Pancreas (tissue), 10 donors: ENCODE data around the gene TTC7B. TPM values are rescaled to one million over a fixed set of nuclear protein-coding genes. Genes with fewer than 3 reads are reported as not detected.

Source experiments
- ATAC-seq, 4 donors: fragments of 200-7000 bp; cut with Tn5 transposase; one replicate each; pipeline versions ENCODE4 v1.8.0 to v1.9.1; 2020; ENCODE audit warnings: mild to moderate bottlenecking in 4 of 4, moderate library complexity in 4 of 4
- DNase-seq, 6 donors: peaks; one replicate each; pipeline ENCODE4 v3.0.0-alpha.2; 2020
- FAIRE-seq: peaks from 2 replicates; lab custom pipeline; 2012; peaks lifted over from hg19 to GRCh38; lab: Jason Lieb, UNC
- H3K27ac ChIP-seq, 4 donors: fragments of 200-600 bp; sonication (generic); 1 replicate in 3 of 4; 2 replicates in 1 of 4; pipeline versions ENCODE4 v1.5.0 to v1.8.0; 2020
- H3K27me3 ChIP-seq, 4 donors: fragments of 200-600 bp; one replicate each; pipeline ENCODE4 v1.8.0; 2021
- H3K36me3 ChIP-seq, 3 donors: fragments of 200-600 bp; sonication (generic) in 1 of 3; one replicate each; pipeline versions ENCODE4 v1.5.0 to v1.8.0; 2020 to 2021
- H3K4me1 ChIP-seq, 3 donors: fragments of 200-600 bp; one replicate each; pipeline ENCODE4 v1.8.0; 2021
- H3K4me3 ChIP-seq, 4 donors: fragments of 200-600 bp; sonication (generic) in 2 of 4; one replicate each; pipeline versions ENCODE4 v1.5.0 to v1.8.0; 2020 to 2021
- H3K9me3 ChIP-seq, 4 donors: fragments of 200-600 bp; one replicate each; pipeline ENCODE4 v1.8.0; 2021
- CTCF ChIP-seq, 4 donors: fragments of 200-600 bp; sonication (generic) in 3 of 4; IDR thresholded peaks; one replicate each; pipeline versions ENCODE4 v1.5.0 to v1.8.0; 2021; ENCODE audit warnings: antibody characterized with exemption in 4 of 4
- WGBS, 2 donors: extraction: QIAGEN DNeasy Blood & Tissue Kit; methylation state at CpG; one replicate each; pipeline ENCODE4 v1.1.7; 2013; 5-methylcytosine and 5-hydroxymethylcytosine counted together
- intact Hi-C, 3 donors: fragments of 100-400 bp; cut with DNase I; formaldehyde crosslinking; loops; one replicate each; pipeline versions ENCODE4 v1.11.1 to v1.14.2; 2022
- polyA plus RNA-seq, 2 donors: library from polyadenylated mRNA; stranded (reverse); fragments of 200-250 nt; gene quantifications; one replicate each; pipeline ENCODE4 v1.2.3, GENCODE V29; 2013
- total RNA-seq, 6 donors: library from RNA; stranded (reverse); fragmentation: NEBNext Ultra II Directional in 4 of 6; extraction: Animal tissue kit (Norgen Biotek cat#: 25700) in 4 of 6; gene quantifications; one replicate each; pipeline versions ENCODE4 v1.2.1 to v1.2.4, GENCODE V29; 2021 to 2023
- donor health status: healthy with polysubstance abuse.
- donor health status: DM: no; HTN: no; CAD: no; lungs with moderate emphysema.
- donor health status: DM: no; HTN: no; CAD: no.
- donor health status: control.
- donor health status: control.
- donor health status: Bipolar disorder and iron deficiency.
- donor health status: DM: yes; HTN: yes; CAD: no.
- donor health status: DM: no; HTN: no; CAD: no.
- donor health status: DM: no; HTN: no; CAD: no.
- donor health status: DM: yes; HTN: yes; CAD: no.

Gene TTC7B
- total and polyA plus RNA-seq, 8 donors, result 8.9 to 39.6 (median 29.6) TPM

- Histone ChIP-seq H3K27me3 (no peaks in the 10 kb centered on the region), H3K27ac (no peak overlapping the region), H3K36me3 (no peaks in the 10 kb centered on the region), H3K4me3 (no peak overlapping the region), H3K9me3 (no peaks in the 10 kb centered on the region), H3K4me1 (no peaks in the 10 kb centered on the region)
- no peak for ATAC-seq
- WGBS, 2 donors, result 73 to 75% methylated on average over 2 of the region's 2 CpGs
- intact Hi-C loops, result no loop called here
- no peak for FAIRE-seq
- DNase-seq, result no peak
- no peak for TF ChIP-seq CTCF (IDR thresholded peaks at IDR 0.05)
Observed at GRCh38 chr14:90609376-90609775, 206.9 kb downstream of the TTC7B start.

- WGBS, 2 donors, result 86 to 90% methylated on average over 7 of the region's 7 CpGs
- Histone ChIP-seq H3K4me1 (no peaks in the 10 kb centered on the region), H3K27me3 (no peaks in the 10 kb centered on the region), H3K9me3 (no peaks in the 10 kb centered on the region), H3K36me3 (no peaks in the 10 kb centered on the region), H3K27ac (no peak overlapping the region), H3K4me3 (no peak overlapping the region)
- no peak for TF ChIP-seq CTCF (IDR thresholded peaks at IDR 0.05)
- FAIRE-seq (no peak), DNase-seq (no peak), ATAC-seq (peak in 2 of 4 donors; percentile 27 to 57)
- intact Hi-C loops, result no loop called here
Observed at GRCh38 chr14:90608929-90609341, 207.3 kb downstream of the TTC7B start.

GRCh38 chr14:90608281-90608680 lies 207.9 kb downstream of the TTC7B start:
- TF ChIP-seq CTCF (IDR thresholded peaks at IDR 0.05), result no peak
- Histone ChIP-seq H3K27me3 (no peaks in the 10 kb centered on the region), H3K4me3 (no peak overlapping the region), H3K27ac (no peak overlapping the region), H3K9me3 (no peaks in the 10 kb centered on the region), H3K4me1 (no peaks in the 10 kb centered on the region), H3K36me3 (no peaks in the 10 kb centered on the region)
- FAIRE-seq, result no peak
- WGBS, 2 donors, result 93 to 94% methylated on average over 11 of the region's 11 CpGs
- no peak for DNase-seq
- intact Hi-C loops, result no loop called here
- ATAC-seq, result no peak

GRCh38 chr14:90607141-90607540 lies 209.1 kb downstream of the TTC7B start:
- peak in 1 of 4 donors; percentile 51 for ATAC-seq
- TF ChIP-seq CTCF (IDR thresholded peaks at IDR 0.05), result no peak
- H3K4me1 ChIP-seq, result no peaks in the 10 kb centered on the region
- intact Hi-C loops, result no loop called here
- no peak for DNase-seq
- WGBS, 2 donors, result 94 to 95% methylated on average over 10 of the region's 10 CpGs
- FAIRE-seq, result no peak
- no peaks in the 10 kb centered on the region for H3K9me3 ChIP-seq
- no peak overlapping the region for H3K27ac ChIP-seq
- H3K4me3 ChIP-seq, result no peak overlapping the region
- H3K27me3 ChIP-seq, result no peaks in the 10 kb centered on the region
- H3K36me3 ChIP-seq, result no peaks in the 10 kb centered on the region

- FAIRE-seq (no peak), DNase-seq (no peak), ATAC-seq (no peak)
- TF ChIP-seq CTCF (IDR thresholded peaks at IDR 0.05), result no peak
- H3K27ac ChIP-seq, result no peak overlapping the region
- 87 to 95% methylated on average over 2 of the region's 2 CpGs for WGBS, 2 donors
- H3K36me3 ChIP-seq, result no peaks in the 10 kb centered on the region
- H3K4me3 ChIP-seq, result no peak overlapping the region
- H3K9me3 ChIP-seq, result no peaks in the 10 kb centered on the region
- no peaks in the 10 kb centered on the region for H3K27me3 ChIP-seq
- no peaks in the 10 kb centered on the region for H3K4me1 ChIP-seq
- intact Hi-C loops, result no loop called here
Observed at GRCh38 chr14:90606434-90606833, 209.8 kb downstream of the TTC7B start.
